ENCODE results near the gene MCL1. TPM values are rescaled to one million over a fixed set of nuclear protein-coding genes. Genes with fewer than 3 reads are reported as not detected.

Gene MCL1
- total and polyA plus RNA-seq, 2 of the 13 experiments (the other 11 are each of a cell fraction or from before 2014, with no cell fraction given) = 69.5 to 125 TPM

DNA sequence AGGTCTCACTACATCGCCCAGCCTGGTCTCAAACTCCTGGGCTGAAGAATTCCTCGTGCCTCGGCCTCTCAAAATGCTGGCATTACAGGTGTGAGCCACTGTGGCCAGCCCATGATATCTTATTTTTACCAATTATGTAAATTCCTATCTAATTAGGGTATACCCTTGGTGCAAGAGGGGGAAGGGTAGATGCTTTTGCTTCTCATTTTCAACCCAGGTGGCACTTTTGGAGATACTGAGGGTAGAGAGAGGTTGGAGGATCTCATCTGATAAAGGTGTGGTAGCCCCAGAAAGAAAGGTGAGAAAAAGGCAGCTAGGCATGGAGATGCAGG, 32.6 kb upstream of the MCL1 start:
- intact Hi-C loops (cut with micrococcal nuclease; ENCODE audit: unreplicated experiment) = loop anchor here (5.0 kb wide), 1 partner anchor 35 kb away; the partner anchor contains the start of gene MCL1
- Histone ChIP-seq H2AFZ (ENCODE audit: low read length) (no peak overlapping the region), H3K9ac (ENCODE audit: insufficient read depth, low read depth, low read length) (peak overlapping the region; percentile 84), H3K9me3 (ENCODE audit: low read length) (no peaks in the 10 kb centered on the region), H3K36me3 (replicated peaks in 1 of 2; ENCODE audit: control insufficient read depth in 1 of 2, insufficient read depth in 2 of 2, low read length in 2 of 2) (peaks cover 0 to 8% of the 10 kb centered on the region in 2 experiments; a peak in 3 of 5 replicates), H3K4me2 (ENCODE audit: low read depth, low read length) (peak overlapping the region; percentile 68; the same call in 1 of the 2 replicates), H3K79me2 (ENCODE audit: insufficient read depth, low read length) (peaks cover 3% of the 10 kb centered on the region), H3K4me3 (replicated peaks in 1 of 3; ENCODE audit: insufficient read depth in 1 of 3, low read depth in 2 of 3, low read length in 3 of 3) (no peak overlapping the region), H4K20me1 (ENCODE audit: insufficient read depth, low read length) (no peaks in the 10 kb centered on the region), H3K27ac (ENCODE audit: extremely low read length, insufficient read depth, low read length) (peak overlapping the region; percentile 95), H3K27me3 (ENCODE audit: control insufficient read depth in 1 of 2, insufficient read depth in 2 of 2, low read length in 2 of 2) (no peaks in the 10 kb centered on the region), H3K4me1 (ENCODE audit: insufficient read depth, low read length) (peaks cover 58% of the 10 kb centered on the region)
- FAIRE-seq = no peak
- in situ Hi-C loops (cut with HindIII; ENCODE audit: extremely low pct_ligation_motif_present, low pct_unique_long_range_greater_than_20kb) = no loop called here
- TSS peak; percentile 60 for BruUV-seq (replicated peaks)
- no peak for DNase-seq (ENCODE audit: low spot score)
- POLR2A ChIA-PET = interaction anchor here (0.8 to 2.9 kb wide), 11 partner anchors 8 to 395 kb away, joined by 3 to 38 read pairs (median 5); partner anchors contain the start of genes MCL1 and MINDY1
- no peak for TF ChIP-seq KLF12 (CRISPR knock-in tag; IDR thresholded peaks at IDR 0.05; ENCODE audit: borderline replicate concordance)
- TF ChIP-seq, protein P1, sequence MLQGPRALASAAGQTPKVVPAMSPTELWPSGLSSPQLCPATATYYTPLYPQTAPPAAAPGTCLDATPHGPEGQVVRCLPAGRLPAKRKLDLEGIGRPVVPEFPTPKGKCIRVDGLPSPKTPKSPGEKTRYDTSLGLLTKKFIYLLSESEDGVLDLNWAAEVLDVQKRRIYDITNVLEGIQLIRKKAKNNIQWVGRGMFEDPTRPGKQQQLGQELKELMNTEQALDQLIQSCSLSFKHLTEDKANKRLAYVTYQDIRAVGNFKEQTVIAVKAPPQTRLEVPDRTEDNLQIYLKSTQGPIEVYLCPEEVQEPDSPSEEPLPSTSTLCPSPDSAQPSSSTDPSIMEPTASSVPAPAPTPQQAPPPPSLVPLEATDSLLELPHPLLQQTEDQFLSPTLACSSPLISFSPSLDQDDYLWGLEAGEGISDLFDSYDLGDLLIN (CRISPR knock-in tag; IDR thresholded peaks at IDR 0.05; ENCODE audit: borderline replicate concordance) = no peak
- TF ChIP-seq KDM1A (CRISPR knock-in tag; IDR thresholded peaks at IDR 0.05) = 0 out of 2 replicates have a peak, but pooled peaks have one; percentile 2
- TF ChIP-seq CHD4 (IDR thresholded peaks at IDR 0.05; ENCODE audit: borderline replicate concordance, low read length) = 0 out of 2 replicates have a peak, but pooled peaks have one; percentile 7
- 0 out of 2 replicates have a peak, but pooled peaks have one; percentile 13 for TF ChIP-seq NFIC (IDR thresholded peaks at IDR 0.05; ENCODE audit: low read length)
- no peak for TF ChIP-seq DR1 (CRISPR knock-in tag; IDR thresholded peaks at IDR 0.05)
- no peak for TF ChIP-seq ZNF644 (CRISPR knock-in tag; IDR thresholded peaks at IDR 0.05; ENCODE audit: low read depth)
- no peak for TF ChIP-seq HMG20A (CRISPR knock-in tag; IDR thresholded peaks at IDR 0.05; ENCODE audit: borderline replicate concordance)
- TF ChIP-seq, protein P2, sequence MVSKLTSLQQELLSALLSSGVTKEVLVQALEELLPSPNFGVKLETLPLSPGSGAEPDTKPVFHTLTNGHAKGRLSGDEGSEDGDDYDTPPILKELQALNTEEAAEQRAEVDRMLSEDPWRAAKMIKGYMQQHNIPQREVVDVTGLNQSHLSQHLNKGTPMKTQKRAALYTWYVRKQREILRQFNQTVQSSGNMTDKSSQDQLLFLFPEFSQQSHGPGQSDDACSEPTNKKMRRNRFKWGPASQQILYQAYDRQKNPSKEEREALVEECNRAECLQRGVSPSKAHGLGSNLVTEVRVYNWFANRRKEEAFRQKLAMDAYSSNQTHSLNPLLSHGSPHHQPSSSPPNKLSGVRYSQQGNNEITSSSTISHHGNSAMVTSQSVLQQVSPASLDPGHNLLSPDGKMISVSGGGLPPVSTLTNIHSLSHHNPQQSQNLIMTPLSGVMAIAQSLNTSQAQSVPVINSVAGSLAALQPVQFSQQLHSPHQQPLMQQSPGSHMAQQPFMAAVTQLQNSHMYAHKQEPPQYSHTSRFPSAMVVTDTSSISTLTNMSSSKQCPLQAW (CRISPR knock-in tag; IDR thresholded peaks at IDR 0.05) = peak; percentile 1; the same call in 1 of the 2 replicates
- TF ChIP-seq ZNF121 (CRISPR knock-in tag; IDR thresholded peaks at IDR 0.05) = peak; percentile 27; the same call in 1 of the 2 replicates
- no peak for TF ChIP-seq TEAD3 (CRISPR knock-in tag; optimal IDR thresholded peaks at IDR 0.05; ENCODE audit: borderline replicate concordance)
- TF ChIP-seq, protein P3, sequence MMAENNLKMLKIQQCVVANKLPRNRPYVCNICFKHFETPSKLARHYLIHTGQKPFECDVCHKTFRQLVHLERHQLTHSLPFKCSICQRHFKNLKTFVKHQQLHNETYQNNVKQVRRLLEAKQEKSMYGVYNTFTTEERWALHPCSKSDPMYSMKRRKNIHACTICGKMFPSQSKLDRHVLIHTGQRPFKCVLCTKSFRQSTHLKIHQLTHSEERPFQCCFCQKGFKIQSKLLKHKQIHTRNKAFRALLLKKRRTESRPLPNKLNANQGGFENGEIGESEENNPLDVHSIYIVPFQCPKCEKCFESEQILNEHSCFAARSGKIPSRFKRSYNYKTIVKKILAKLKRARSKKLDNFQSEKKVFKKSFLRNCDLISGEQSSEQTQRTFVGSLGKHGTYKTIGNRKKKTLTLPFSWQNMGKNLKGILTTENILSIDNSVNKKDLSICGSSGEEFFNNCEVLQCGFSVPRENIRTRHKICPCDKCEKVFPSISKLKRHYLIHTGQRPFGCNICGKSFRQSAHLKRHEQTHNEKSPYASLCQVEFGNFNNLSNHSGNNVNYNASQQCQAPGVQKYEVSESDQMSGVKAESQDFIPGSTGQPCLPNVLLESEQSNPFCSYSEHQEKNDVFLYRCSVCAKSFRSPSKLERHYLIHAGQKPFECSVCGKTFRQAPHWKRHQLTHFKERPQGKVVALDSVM (CRISPR knock-in tag; IDR thresholded peaks at IDR 0.05) = peak; percentile 11; the same call in 1 of the 2 replicates
- 0 out of 2 replicates have a peak, but pooled peaks have one; percentile 9 for TF ChIP-seq SP140L (CRISPR knock-in tag; IDR thresholded peaks at IDR 0.05; ENCODE audit: borderline replicate concordance)
- TF ChIP-seq, protein P4, sequence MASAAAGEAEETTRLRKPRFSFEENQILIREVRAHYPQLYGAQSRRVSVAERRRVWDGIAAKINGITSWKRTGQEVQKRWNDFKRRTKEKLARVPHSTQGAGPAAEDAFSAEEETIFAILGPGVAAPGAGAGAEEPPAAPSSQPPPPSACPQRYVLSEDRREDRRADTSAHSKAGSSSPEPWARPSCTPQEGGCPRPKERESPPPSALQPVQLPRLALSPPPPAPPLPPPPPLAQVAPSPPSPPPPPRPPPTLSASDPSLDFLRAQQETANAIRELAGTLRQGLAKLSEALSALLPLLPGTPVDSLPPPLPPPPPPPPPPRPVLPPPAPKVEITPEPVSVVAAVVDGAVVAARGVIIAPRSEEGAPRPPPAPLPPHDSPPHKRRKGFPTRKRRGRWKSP (CRISPR knock-in tag; IDR thresholded peaks at IDR 0.05) = no peak
- no peak for TF ChIP-seq FOXA1 (IDR thresholded peaks at IDR 0.05)
- TF ChIP-seq FOXA1 (CRISPR knock-in tag; IDR thresholded peaks at IDR 0.05) = no peak
- no peak for TF ChIP-seq RARG (CRISPR knock-in tag; IDR thresholded peaks at IDR 0.05; ENCODE audit: low read depth)
- TF ChIP-seq CCDC6 (CRISPR knock-in tag; IDR thresholded peaks at IDR 0.05) = 0 out of 2 replicates have a peak, but pooled peaks have one; percentile 3
- no peak for TF ChIP-seq ZNF263 (CRISPR knock-in tag; IDR thresholded peaks at IDR 0.05)
- ATAC-seq = no peak
- 24% methylated on average over 3 of the region's 3 CpGs for WGBS (ENCODE audit: low lambda C conversion rate)
- CTCF ChIA-PET (ENCODE audit: low intra/inter-chr PET ratio, low total read pairs) = no interaction called here
